Measurements from ENCODE around the gene TAF12.
"Not testable (repeated sequence)": the region's sequence is repeated elsewhere in the genome, so short reads cannot be mapped to it uniquely, and the experiment has no call there.

GRCh38 chr1:28691627-28692026 is 48.8 kb upstream of the TAF12 start:
- TF ChIP-seq ZNF121 (CRISPR knock-in tag; IDR thresholded peaks at IDR 0.05); CTCF (IDR thresholded peaks at IDR 0.05); IRF1 (CRISPR knock-in tag; IDR thresholded peaks at IDR 0.05); ATF2 (CRISPR knock-in tag; IDR thresholded peaks at IDR 0.05; ENCODE audit: borderline replicate concordance, low read depth); PRDM15 (CRISPR knock-in tag; IDR thresholded peaks at IDR 0.05); NR2C2 (CRISPR knock-in tag; IDR thresholded peaks at IDR 0.05): not testable (repeated sequence)
